ENCODE measurements around the gene IL20RB.

- no peak for TF ChIP-seq CTCF (IDR thresholded peaks at IDR 0.05; ENCODE audit: low read depth, low read length, missing input control)
- no peak for TF ChIP-seq EGR1 (IDR thresholded peaks at IDR 0.05; ENCODE audit: low read depth in 2 of 2)
- TF ChIP-seq SP1 (IDR thresholded peaks at IDR 0.05) = no peak
- TF ChIP-seq REST (IDR thresholded peaks at IDR 0.05) = no peak
- TF ChIP-seq MAX (IDR thresholded peaks at IDR 0.05) = no peak
- no peak for TF ChIP-seq YY1 (IDR thresholded peaks at IDR 0.05)
Measured at GRCh38 chr3:136957751-136958288, at the start of gene IL20RB.
